ENCODE data around the gene TRPC5OS. TPM values are rescaled to one million over a fixed set of nuclear protein-coding genes. Genes with fewer than 3 reads are reported as not detected.

Gene TRPC5OS
- total RNA-seq (not detected), total RNA-seq (0 to 1.3 (median 0) reads per million in 172 experiments)
- not detected for polyA plus RNA-seq (2013, experiment 1 of 2)
- polyA plus RNA-seq (2013, experiment 2 of 2): not detected

GRCh38 chrX:111875881-111876280, at the start of gene TRPC5OS:
Gene TRPC5OS, plus strand, starts transcription at chrX:111876181. Its CDS starts 25,669 bp downstream, at chrX:111901850.
- Mint-ChIP-seq H3K27ac (no peak within 1 kb of the TSS), H3K9me3 (no peaks in the 10 kb centered on the region), H3K4me3 (no peak within 1 kb of the TSS), H3K27me3 (peaks cover 6% of the 10 kb centered on the region), H3K36me3 (ENCODE audit: low read depth) (no peaks in the 10 kb centered on the region), H3K4me1 (ENCODE audit: low read depth) (no peaks in the 10 kb centered on the region)
- Histone ChIP-seq H3K4me3 (ENCODE audit: low read length) (no peak within 1 kb of the TSS), H3K36me3 (ENCODE audit: insufficient read depth, low read length) (no peaks in the 10 kb centered on the region), H3K27ac (ENCODE audit: low read depth in 1 of 2, low read length in 2 of 2) (no peak within 1 kb of the TSS), H3K9me3 (ENCODE audit: control insufficient read depth in 1 of 2, insufficient read depth in 1 of 2, low read length in 2 of 2) (no peaks in the 10 kb centered on the region), H3K27me3 (ENCODE audit: control insufficient read depth in 1 of 2, insufficient read depth in 2 of 2, low read length in 2 of 2) (peaks cover 0 to 2% of the 10 kb centered on the region in 2 experiments), H3K4me1 (ENCODE audit: insufficient read depth, low read length) (no peaks in the 10 kb centered on the region)
- DNase-seq (no peak), ATAC-seq (ENCODE audit: poor library complexity) (no peak)
- intact Hi-C loops (cut with DNase I, micrococcal nuclease): loop anchor here in 1 of 2 experiments (10.0 kb wide), 1 partner anchor 759 kb away; no protein-coding TSS in a partner anchor
- POLR2A ChIA-PET: no interaction called here
- CTCF ChIA-PET: no interaction called here
- TF ChIP-seq CTCF (IDR thresholded peaks at IDR 0.05): no peak

- DNase-seq (no peak), ATAC-seq (ENCODE audit: poor library complexity) (no peak)
- Mint-ChIP-seq H3K4me1 (ENCODE audit: low read depth) (no peaks in the 10 kb centered on the region), H3K27me3 (no peaks in the 10 kb centered on the region), H3K9me3 (no peaks in the 10 kb centered on the region), H3K36me3 (ENCODE audit: low read depth) (no peaks in the 10 kb centered on the region), H3K27ac (no peak overlapping the region), H3K4me3 (no peak overlapping the region)
- H3K27me3 ChIP-seq (ENCODE audit: control insufficient read depth in 1 of 2, insufficient read depth in 2 of 2, low read length in 2 of 2): no peaks in the 10 kb centered on the region
- no peak overlapping the region for H3K4me3 ChIP-seq (ENCODE audit: low read length)
- intact Hi-C loops (cut with DNase I, micrococcal nuclease): no loop called here
- POLR2A ChIA-PET: no interaction called here
- H3K27ac ChIP-seq (ENCODE audit: low read depth in 1 of 2, low read length in 2 of 2): no peak overlapping the region
- CTCF ChIA-PET: interaction anchor here (0.6 kb wide), 1 partner anchor 553 kb away, joined by 4 read pairs; no protein-coding TSS in a partner anchor
- no peaks in the 10 kb centered on the region for H3K36me3 ChIP-seq (ENCODE audit: insufficient read depth, low read length)
- H3K9me3 ChIP-seq (ENCODE audit: control insufficient read depth in 1 of 2, insufficient read depth in 1 of 2, low read length in 2 of 2): no peaks in the 10 kb centered on the region
- no peak for TF ChIP-seq CTCF (IDR thresholded peaks at IDR 0.05)
- H3K4me1 ChIP-seq (ENCODE audit: insufficient read depth, low read length): no peaks in the 10 kb centered on the region
Measured at GRCh38 chrX:111829345-111829744, 46.6 kb upstream of the TRPC5OS start.

- ChIA-PET CTCF (no interaction called here), POLR2A (no interaction called here)
- Mint-ChIP-seq H3K4me1 (ENCODE audit: low read depth) (no peaks in the 10 kb centered on the region), H3K9me3 (no peaks in the 10 kb centered on the region), H3K4me3 (no peak overlapping the region), H3K27ac (no peak overlapping the region), H3K36me3 (ENCODE audit: low read depth) (no peaks in the 10 kb centered on the region), H3K27me3 (no peaks in the 10 kb centered on the region)
- Histone ChIP-seq H3K36me3 (ENCODE audit: insufficient read depth, low read length) (no peaks in the 10 kb centered on the region), H3K27ac (ENCODE audit: low read depth in 1 of 2, low read length in 2 of 2) (no peak overlapping the region), H3K9me3 (ENCODE audit: control insufficient read depth in 1 of 2, insufficient read depth in 1 of 2, low read length in 2 of 2) (no peaks in the 10 kb centered on the region), H3K4me3 (ENCODE audit: low read length) (no peak overlapping the region), H3K27me3 (ENCODE audit: control insufficient read depth in 1 of 2, insufficient read depth in 2 of 2, low read length in 2 of 2) (no peaks in the 10 kb centered on the region), H3K4me1 (ENCODE audit: insufficient read depth, low read length) (no peaks in the 10 kb centered on the region)
- TF ChIP-seq CTCF (IDR thresholded peaks at IDR 0.05): no peak
- intact Hi-C loops (cut with DNase I, micrococcal nuclease): no loop called here
- ATAC-seq (ENCODE audit: poor library complexity) (no peak), DNase-seq (no peak)
Measured at GRCh38 chrX:111830571-111830970, 45.4 kb upstream of the TRPC5OS start.
